H1 (cell line): ENCODE measurements around the gene HES7. TPM values are rescaled to one million over a fixed set of nuclear protein-coding genes. Genes with fewer than 3 reads are reported as not detected.

ENCODE experiments used
- RBBP5 ChIP-seq: IDR thresholded peaks from 2 replicates; pipeline ENCODE4 v1.7.1; 2012; ENCODE audit warnings: low read depth, mild to moderate bottlenecking, inconsistent platforms, low read length, moderate library complexity, borderline replicate concordance
- polyA plus RNA-seq, 7 experiments: library from polyadenylated mRNA; depleted of rRNA in 3 of 7; stranded (reverse) in 5 of 7; unstranded in 2 of 7; fragments of >200 nt in 5 of 7; fragments of 200-250 nt in 2 of 7; gene quantifications; 1 replicate in 5 of 7; 2 replicates in 1 of 7; 4 replicates in 1 of 7; pipeline versions ENCODE4 v1.2.1 to v1.2.3, GENCODE V29; 2011 to 2013; ENCODE audit warnings: missing spikeins in 2 of 7, mixed read lengths in 2 of 7
- total RNA-seq: library from RNA; stranded (reverse); fragmentation: NEBNext Ultra II Directional; extraction: Animal tissue kit (Norgen Biotek cat#: 25700); gene quantifications from 2 replicates; pipeline ENCODE4 v1.2.1, GENCODE V29; 2021
- TF ChIP-seq, protein P1 (sequence below): IDR thresholded peaks from 2 replicates; pipeline ENCODE4 v1.6.1; 2011; ENCODE audit warnings: low read length, improper control_type of control experiment

Gene HES7
- total and polyA plus RNA-seq, 2 of the 8 experiments (the other 6 are each of a cell fraction or from before 2014, with no cell fraction given) = 0.20 to 0.32 TPM

DNA sequence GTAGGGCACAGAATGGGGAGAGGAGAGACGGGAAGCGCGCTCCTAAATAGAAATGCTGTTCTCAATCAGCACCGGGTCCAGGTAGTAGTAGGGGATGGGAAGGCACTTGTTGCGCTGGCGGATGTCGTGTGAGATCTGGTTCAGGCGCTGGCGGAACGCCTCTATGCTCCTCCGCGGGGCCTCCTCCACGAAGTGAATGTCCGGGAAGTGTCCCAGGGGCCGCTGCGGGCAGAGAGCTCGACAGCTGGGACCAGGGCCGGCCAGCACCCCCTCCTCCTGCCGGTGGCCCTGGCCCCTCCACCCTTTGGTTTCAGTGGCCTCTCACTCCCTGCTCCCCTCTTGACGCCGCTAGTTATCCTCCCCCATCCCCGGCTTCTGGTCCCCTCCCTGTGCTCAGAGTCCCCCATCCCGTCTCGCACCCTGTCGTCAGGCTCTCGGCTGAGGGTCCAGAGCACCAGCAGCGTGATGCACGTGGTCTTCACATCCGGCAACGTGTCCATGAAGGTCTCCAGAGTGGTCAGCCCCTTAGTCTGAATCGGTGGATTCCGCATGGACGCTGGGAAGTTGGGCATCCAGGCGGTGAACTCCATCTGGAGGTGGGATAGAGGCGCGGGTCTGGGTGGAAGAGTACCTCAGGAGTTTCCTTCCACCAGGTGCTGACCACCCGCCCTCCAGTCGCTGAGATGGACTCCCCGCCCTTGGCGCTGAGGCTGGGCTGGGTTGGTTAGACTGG is 51.0 kb downstream of the HES7 start (continued):
- TF ChIP-seq, protein P1, sequence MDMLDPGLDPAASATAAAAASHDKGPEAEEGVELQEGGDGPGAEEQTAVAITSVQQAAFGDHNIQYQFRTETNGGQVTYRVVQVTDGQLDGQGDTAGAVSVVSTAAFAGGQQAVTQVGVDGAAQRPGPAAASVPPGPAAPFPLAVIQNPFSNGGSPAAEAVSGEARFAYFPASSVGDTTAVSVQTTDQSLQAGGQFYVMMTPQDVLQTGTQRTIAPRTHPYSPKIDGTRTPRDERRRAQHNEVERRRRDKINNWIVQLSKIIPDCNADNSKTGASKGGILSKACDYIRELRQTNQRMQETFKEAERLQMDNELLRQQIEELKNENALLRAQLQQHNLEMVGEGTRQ = no peak
- TF ChIP-seq RBBP5 = no peak
